Nephron (organoid): Measurements from ENCODE around the gene TMEM164.
A peak's percentile ranks its signal among the peaks of the same experiment; 100 is the strongest.

Source experiments
- H3K27ac Mint-ChIP-seq, 3 experiments: 2 replicates each; pipeline ENCODE4 v1.8.0; 2020; ENCODE audit warnings: mixed read lengths in 3 of 3, mild to moderate bottlenecking in 2 of 3, moderate library complexity in 1 of 3
- H3K27me3 Mint-ChIP-seq: 2 replicates; pipeline ENCODE4 v1.8.0; 2021; ENCODE audit warnings: low read depth, mild to moderate bottlenecking, moderate library complexity, mixed read lengths
- H3K36me3 Mint-ChIP-seq: 2 replicates; pipeline ENCODE4 v1.8.0; 2020; ENCODE audit warnings: low read depth, mixed read lengths
- H3K4me1 Mint-ChIP-seq: 2 replicates; pipeline ENCODE4 v1.8.0; 2020; ENCODE audit warnings: mixed read lengths
- H3K4me3 Mint-ChIP-seq, 3 experiments: 2 replicates each; pipeline ENCODE4 v1.8.0; 2020; ENCODE audit warnings: mild to moderate bottlenecking in 3 of 3, mixed read lengths in 3 of 3, moderate library complexity in 2 of 3
- H3K9me3 Mint-ChIP-seq: 2 replicates; pipeline ENCODE4 v1.8.0; 2020; ENCODE audit warnings: mixed read lengths
- TF ChIP-seq, protein P1 (sequence below), 3 experiments: fragments of 200-600 bp; sonication (generic); IDR thresholded peaks; one replicate each; pipeline ENCODE4 v1.5.0; 2021; ENCODE audit warnings: antibody characterized with exemption in 3 of 3; ENCODE audit not compliant: unreplicated experiment in 3 of 3

The TMEM164 gene

DNA sequence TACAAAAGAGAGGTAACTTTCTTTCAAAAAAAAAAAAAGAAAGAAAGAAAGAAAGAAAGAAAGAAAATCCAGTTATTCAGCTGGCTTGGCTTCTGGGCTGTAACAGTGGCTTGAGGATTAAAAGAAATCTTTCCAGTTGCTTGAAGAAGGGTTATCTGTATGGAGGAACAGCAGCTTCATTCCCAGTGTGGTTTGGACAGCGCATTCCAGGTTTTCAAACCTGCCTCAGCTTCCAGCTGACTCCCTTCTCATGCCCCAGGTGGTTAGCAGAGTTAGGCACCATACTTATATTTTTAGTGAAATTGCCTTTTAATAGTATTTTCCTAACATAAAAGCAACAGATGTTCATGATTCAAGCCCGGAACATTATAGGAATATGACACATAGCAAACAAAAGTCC, 48.6 kb downstream of the TMEM164 start:
- H3K4me1 Mint-ChIP-seq: peaks cover 39% of the 10 kb centered on the region
- H3K4me3 Mint-ChIP-seq: no peak overlapping the region
- TF ChIP-seq, protein P1, sequence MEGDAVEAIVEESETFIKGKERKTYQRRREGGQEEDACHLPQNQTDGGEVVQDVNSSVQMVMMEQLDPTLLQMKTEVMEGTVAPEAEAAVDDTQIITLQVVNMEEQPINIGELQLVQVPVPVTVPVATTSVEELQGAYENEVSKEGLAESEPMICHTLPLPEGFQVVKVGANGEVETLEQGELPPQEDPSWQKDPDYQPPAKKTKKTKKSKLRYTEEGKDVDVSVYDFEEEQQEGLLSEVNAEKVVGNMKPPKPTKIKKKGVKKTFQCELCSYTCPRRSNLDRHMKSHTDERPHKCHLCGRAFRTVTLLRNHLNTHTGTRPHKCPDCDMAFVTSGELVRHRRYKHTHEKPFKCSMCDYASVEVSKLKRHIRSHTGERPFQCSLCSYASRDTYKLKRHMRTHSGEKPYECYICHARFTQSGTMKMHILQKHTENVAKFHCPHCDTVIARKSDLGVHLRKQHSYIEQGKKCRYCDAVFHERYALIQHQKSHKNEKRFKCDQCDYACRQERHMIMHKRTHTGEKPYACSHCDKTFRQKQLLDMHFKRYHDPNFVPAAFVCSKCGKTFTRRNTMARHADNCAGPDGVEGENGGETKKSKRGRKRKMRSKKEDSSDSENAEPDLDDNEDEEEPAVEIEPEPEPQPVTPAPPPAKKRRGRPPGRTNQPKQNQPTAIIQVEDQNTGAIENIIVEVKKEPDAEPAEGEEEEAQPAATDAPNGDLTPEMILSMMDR (IDR thresholded peaks at IDR 0.05; ENCODE audit: unreplicated experiment in 3 of 3): no peak

DNA sequence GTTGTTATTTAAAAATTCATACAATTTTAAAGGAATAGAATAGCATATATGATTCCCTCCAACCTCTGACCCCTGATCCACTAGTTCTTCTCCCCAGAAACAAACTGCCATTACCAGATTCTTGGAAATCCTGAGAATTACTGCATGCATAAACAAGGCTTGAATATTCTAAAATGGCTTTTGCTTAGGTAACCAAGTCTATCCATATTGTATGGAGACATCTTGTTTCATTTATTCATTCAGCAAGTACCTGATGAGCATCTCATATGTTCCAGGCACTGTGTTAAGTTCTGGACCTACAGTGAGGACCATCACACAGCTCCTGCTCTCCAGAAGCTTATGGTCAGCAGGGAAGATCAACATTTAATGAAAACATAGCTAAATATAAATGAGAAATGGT, 49.4 kb downstream of the TMEM164 start:
- Mint-ChIP-seq H3K9me3 (no peaks in the 10 kb centered on the region), H3K4me3 (no peak overlapping the region), H3K4me1 (peaks cover 36% of the 10 kb centered on the region), H3K27me3 (no peaks in the 10 kb centered on the region), H3K36me3 (peaks cover 31% of the 10 kb centered on the region), H3K27ac (no peak overlapping the region)
- TF ChIP-seq, protein P1 (IDR thresholded peaks at IDR 0.05; ENCODE audit: unreplicated experiment in 3 of 3): no peak

More for the DNA sequence above, 48.6 kb downstream of the TMEM164 start:
- H3K27ac Mint-ChIP-seq: no peak overlapping the region
- peaks cover 31% of the 10 kb centered on the region for H3K36me3 Mint-ChIP-seq
- no peaks in the 10 kb centered on the region for H3K27me3 Mint-ChIP-seq
- H3K9me3 Mint-ChIP-seq: no peaks in the 10 kb centered on the region

DNA sequence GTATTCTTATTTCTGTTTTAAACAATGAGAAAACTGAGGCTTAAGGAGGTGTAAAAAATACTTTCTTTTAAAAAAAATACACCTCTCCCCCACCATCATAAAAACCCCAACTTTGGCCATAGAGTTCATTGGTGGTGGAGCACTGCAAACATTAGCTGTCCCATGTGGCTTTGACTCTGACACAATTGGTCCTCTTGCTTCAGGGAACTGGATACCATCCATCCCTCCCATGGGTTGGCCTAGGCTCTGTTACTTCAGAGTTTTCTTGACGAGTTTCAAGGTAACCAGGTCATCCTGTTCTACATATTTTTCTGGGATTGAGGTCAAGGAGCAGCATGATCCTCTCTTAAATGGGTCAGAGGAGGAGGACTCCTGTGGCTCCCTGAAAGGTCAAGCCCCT, 50.5 kb downstream of the TMEM164 start:
- Mint-ChIP-seq H3K4me3 (no peak overlapping the region), H3K27ac (no peak overlapping the region), H3K27me3 (no peaks in the 10 kb centered on the region), H3K36me3 (peaks cover 30% of the 10 kb centered on the region), H3K9me3 (no peaks in the 10 kb centered on the region), H3K4me1 (peaks cover 24% of the 10 kb centered on the region)
- TF ChIP-seq, protein P1 (IDR thresholded peaks at IDR 0.05; ENCODE audit: unreplicated experiment in 3 of 3): no peak

DNA sequence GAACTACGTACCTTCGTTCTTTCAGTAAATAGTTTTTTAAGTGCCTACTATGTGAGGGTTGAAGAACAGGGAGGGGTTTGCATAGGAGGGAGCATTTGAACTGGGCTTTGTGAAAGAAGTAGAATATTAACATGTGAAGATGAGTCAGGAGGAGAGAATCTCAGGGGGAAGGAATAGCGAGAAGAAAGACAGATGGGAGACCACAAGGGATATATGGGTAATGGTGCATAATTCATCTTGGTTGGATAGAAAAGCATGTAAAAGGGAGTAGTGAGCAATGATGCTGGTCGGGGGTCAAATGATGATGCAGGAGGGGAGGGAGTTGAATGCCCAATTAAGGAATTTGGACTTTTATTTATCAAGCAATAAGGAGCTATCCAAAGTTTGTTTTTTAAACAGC, 52.7 kb downstream of the TMEM164 start:
- no peak overlapping the region for H3K4me3 Mint-ChIP-seq
- H3K4me1 Mint-ChIP-seq: peaks cover 20% of the 10 kb centered on the region
- no peaks in the 10 kb centered on the region for H3K27me3 Mint-ChIP-seq
- TF ChIP-seq, protein P1 (IDR thresholded peaks at IDR 0.05; ENCODE audit: unreplicated experiment in 3 of 3): no peak
- H3K27ac Mint-ChIP-seq: no peak overlapping the region
- peaks cover 2% of the 10 kb centered on the region for H3K9me3 Mint-ChIP-seq
- H3K36me3 Mint-ChIP-seq: peaks cover 31% of the 10 kb centered on the region

DNA sequence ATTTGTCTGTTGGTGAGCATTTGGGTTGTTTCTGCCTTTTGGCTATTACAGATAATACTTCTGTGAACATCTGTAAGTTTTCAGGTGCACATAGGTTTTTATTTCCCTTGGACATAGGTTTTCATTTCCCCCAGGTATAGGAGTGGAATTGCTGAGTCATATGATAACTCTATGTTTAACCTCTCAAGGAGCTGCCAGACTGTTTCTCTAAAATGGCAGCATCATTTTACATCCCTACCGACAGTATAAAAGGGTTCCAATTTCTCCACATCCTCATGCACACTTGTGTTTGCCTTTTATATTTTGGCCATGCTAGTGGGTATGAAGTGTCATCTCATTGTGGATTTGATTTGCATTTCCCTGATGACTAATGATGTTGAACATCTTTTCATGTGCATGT, 53.5 kb downstream of the TMEM164 start:
- Mint-ChIP-seq H3K9me3 (peaks cover 6% of the 10 kb centered on the region), H3K36me3 (peaks cover 37% of the 10 kb centered on the region), H3K27me3 (no peaks in the 10 kb centered on the region), H3K4me1 (peaks cover 26% of the 10 kb centered on the region), H3K27ac (no peak overlapping the region), H3K4me3 (no peak overlapping the region)
- TF ChIP-seq, protein P1 (IDR thresholded peaks at IDR 0.05; ENCODE audit: unreplicated experiment in 3 of 3): no peak

DNA sequence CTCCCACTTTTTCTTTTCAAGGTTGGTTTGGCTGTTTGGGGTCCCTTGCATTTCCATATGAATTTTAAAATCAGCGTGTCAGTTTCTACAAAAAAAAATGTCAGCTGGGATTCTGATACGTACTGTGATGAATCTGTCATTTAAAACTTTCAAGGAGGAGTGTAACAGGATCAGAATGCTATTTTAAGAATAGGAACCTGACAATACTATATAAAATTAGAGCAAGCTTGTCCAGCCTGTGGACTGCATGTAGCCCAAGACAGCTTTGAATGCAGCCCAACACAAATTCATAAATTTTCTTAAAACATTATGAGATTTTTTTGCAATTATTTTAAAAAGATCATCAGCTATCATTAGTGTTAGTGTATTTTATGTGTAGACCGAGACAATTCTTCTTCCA, 56.5 kb downstream of the TMEM164 start:
- peak overlapping the region in 1 of 3 experiments; percentile 44 for H3K4me3 Mint-ChIP-seq
- peak overlapping the region in 1 of 3 experiments; percentile 19 for H3K27ac Mint-ChIP-seq
- peaks cover 7% of the 10 kb centered on the region for H3K9me3 Mint-ChIP-seq
- TF ChIP-seq, protein P1 (IDR thresholded peaks at IDR 0.05; ENCODE audit: unreplicated experiment in 3 of 3): no peak
- H3K4me1 Mint-ChIP-seq: peaks cover 22% of the 10 kb centered on the region
- H3K27me3 Mint-ChIP-seq: no peaks in the 10 kb centered on the region
- peaks cover 25% of the 10 kb centered on the region for H3K36me3 Mint-ChIP-seq
